Esophagus muscularis mucosa (tissue), 4 donors: ENCODE measurements around the gene PPIG.

Source experiments
- EP300 ChIP-seq: sonication (generic); formaldehyde crosslinking; IDR thresholded peaks from one replicate; pipeline ENCODE4 v1.6.1; 2017; ENCODE audit warnings: antibody characterized with exemption
- POLR2A ChIP-seq: fragments of 450-650 bp; IDR thresholded peaks from one replicate; pipeline ENCODE4 v1.6.1; 2017; ENCODE audit warnings: antibody characterized with exemption, moderate library complexity, mild to moderate bottlenecking, low read depth
- POLR2AphosphoS5 ChIP-seq, 2 donors: sonication (generic); formaldehyde crosslinking; IDR thresholded peaks; one replicate each; pipeline ENCODE4 v1.6.1; 2017; ENCODE audit warnings: antibody characterized with exemption in 2 of 2
- TF ChIP-seq, protein P1 (sequence below), 3 experiments: fragments of 200-600 bp in 2 of 3; fragments of 450-650 bp in 1 of 3; sonication (generic) in 2 of 3; IDR thresholded peaks; one replicate each; pipeline ENCODE4 v1.5.1; 2017 to 2019; ENCODE audit warnings: antibody characterized with exemption in 3 of 3, mild to moderate bottlenecking in 2 of 3, moderate library complexity in 1 of 3

DNA sequence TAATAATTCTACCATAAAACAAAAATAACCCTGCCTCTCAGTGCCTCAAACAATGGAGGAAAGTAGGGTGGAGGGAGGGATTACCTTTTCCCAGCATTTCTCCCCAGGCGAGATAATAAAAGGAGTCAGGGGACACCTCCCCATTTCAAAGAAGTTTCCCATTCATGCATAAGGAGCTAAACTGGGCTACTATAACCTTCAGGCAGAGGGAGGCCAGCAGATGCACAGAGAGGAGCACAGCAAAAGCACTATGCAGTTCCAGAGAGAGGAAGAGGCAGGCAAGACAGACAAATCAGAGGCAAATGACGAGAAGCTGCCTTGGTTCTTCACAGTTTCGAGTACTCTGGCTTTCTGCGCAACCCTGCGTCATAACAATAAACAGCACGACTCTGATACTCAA is 92.7 kb downstream of the PPIG start:
- TF ChIP-seq POLR2A (no peak), EP300 (no peak), POLR2AphosphoS5 (IDR thresholded peaks at IDR 0.05) (no peak)
- TF ChIP-seq, protein P1, sequence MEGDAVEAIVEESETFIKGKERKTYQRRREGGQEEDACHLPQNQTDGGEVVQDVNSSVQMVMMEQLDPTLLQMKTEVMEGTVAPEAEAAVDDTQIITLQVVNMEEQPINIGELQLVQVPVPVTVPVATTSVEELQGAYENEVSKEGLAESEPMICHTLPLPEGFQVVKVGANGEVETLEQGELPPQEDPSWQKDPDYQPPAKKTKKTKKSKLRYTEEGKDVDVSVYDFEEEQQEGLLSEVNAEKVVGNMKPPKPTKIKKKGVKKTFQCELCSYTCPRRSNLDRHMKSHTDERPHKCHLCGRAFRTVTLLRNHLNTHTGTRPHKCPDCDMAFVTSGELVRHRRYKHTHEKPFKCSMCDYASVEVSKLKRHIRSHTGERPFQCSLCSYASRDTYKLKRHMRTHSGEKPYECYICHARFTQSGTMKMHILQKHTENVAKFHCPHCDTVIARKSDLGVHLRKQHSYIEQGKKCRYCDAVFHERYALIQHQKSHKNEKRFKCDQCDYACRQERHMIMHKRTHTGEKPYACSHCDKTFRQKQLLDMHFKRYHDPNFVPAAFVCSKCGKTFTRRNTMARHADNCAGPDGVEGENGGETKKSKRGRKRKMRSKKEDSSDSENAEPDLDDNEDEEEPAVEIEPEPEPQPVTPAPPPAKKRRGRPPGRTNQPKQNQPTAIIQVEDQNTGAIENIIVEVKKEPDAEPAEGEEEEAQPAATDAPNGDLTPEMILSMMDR (IDR thresholded peaks at IDR 0.05), result no peak
